C4-2B (cell line): ENCODE measurements around the gene PRSS27.

ENCODE experiments used
- CTCF ChIP-seq: fragments of 450-650 bp; conservative IDR thresholded peaks from 2 replicates; pipeline ENCODE4 v1.5.1; 2017; ENCODE audit warnings: mild to moderate bottlenecking
- ZFX ChIP-seq: fragments of 450-650 bp; IDR thresholded peaks from 2 replicates; pipeline ENCODE4 v1.6.1; 2017

DNA sequence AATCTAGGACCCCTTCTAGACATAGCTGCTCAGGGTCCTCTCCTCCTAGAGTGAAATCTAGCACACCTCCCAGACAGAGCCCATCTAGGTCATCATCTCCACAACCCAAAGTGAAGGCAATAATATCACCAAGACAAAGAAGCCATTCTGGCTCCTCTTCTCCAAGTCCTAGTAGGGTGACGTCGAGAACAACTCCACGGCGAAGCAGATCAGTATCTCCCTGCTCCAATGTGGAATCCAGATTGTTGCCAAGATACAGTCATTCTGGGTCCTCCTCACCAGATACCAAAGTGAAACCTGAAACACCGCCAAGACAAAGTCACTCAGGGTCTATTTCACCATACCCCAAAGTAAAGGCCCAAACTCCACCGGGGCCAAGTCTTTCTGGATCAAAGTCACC lies 43.1 kb upstream of the PRSS27 start:
- TF ChIP-seq CTCF (no peak), ZFX (no peak)
